Testis (tissue), 3 donors: ENCODE results near the gene E2F3. TPM values are rescaled to one million over a fixed set of nuclear protein-coding genes. Genes with fewer than 3 reads are reported as not detected.

ENCODE experiments used
- DNase-seq: peaks from one replicate; pipeline ENCODE4 v3.0.0-alpha.2; 2019
- H3K27ac ChIP-seq, 2 donors: fragments of 200-600 bp; sonication (generic); one replicate each; pipeline ENCODE4 v1.5.1; 2019
- H3K27me3 ChIP-seq: fragments of 200-600 bp; sonication (generic); one replicate; pipeline ENCODE4 v1.5.1; 2019
- H3K36me3 ChIP-seq: fragments of 200-600 bp; sonication (generic); one replicate; pipeline ENCODE4 v1.5.1; 2017; ENCODE audit warnings: low read depth; ENCODE audit errors: missing control alignments
- H3K4me1 ChIP-seq: fragments of 200-600 bp; sonication (generic); one replicate; pipeline ENCODE4 v1.5.1; 2019
- H3K4me3 ChIP-seq, 2 donors: fragments of 200-600 bp; sonication (generic); one replicate each; pipeline ENCODE4 v1.5.1; 2017 to 2019
- H3K9me3 ChIP-seq: fragments of 200-600 bp; sonication (generic); one replicate; pipeline ENCODE4 v1.5.1; 2017
- CTCF ChIP-seq, 3 experiments: fragments of 450-650 bp in 2 of 3; fragments of 200-600 bp in 1 of 3; sonication (generic) in 1 of 3; IDR thresholded peaks; one replicate each; pipeline ENCODE4 v1.5.1; 2016 to 2019; ENCODE audit warnings: antibody characterized with exemption in 3 of 3, mild to moderate bottlenecking in 2 of 3, moderate library complexity in 1 of 3
- POLR2A ChIP-seq: fragments of 450-650 bp; IDR thresholded peaks from one replicate; pipeline ENCODE4 v1.6.1; 2017; ENCODE audit warnings: antibody characterized with exemption, mild to moderate bottlenecking, moderate library complexity
- WGBS, 2 donors: methylation state at CpG; one replicate each; pipeline ENCODE4 v1.1.5; 2018; 5-methylcytosine and 5-hydroxymethylcytosine counted together
- intact Hi-C: fragments of 100-400 bp; cut with DNase I; formaldehyde crosslinking; loops from one replicate; pipeline ENCODE4 v1.15.1; 2023; ENCODE audit warnings: low total_unique reads
- polyA plus RNA-seq: library from polyadenylated mRNA; stranded (reverse); fragments of 350-450 nt; fragmentation: Illumina TruSeq; extraction: RNeasy Lipid Tissue Mini Kit (QIAGEN cat#74804); gene quantifications from one replicate; pipeline ENCODE4 v1.2.3, GENCODE V29; 2014; ENCODE audit warnings: low read depth, low replicate concordance; ENCODE audit not compliant: insufficient read depth
- total RNA-seq, 2 donors: library from RNA; depleted of rRNA; stranded (reverse); fragments of >200 nt; gene quantifications; one replicate each; pipeline ENCODE4 v1.2.3, GENCODE V29; 2016

Gene E2F3
- total and polyA plus RNA-seq, 3 donors from 2014 or later = 7.4 to 8.7 (median 8.0) TPM

- TF ChIP-seq CTCF (IDR thresholded peaks at IDR 0.05) (no peak), POLR2A (no peak)
- Histone ChIP-seq H3K27ac (no peak overlapping the region), H3K4me1 (no peaks in the 10 kb centered on the region), H3K27me3 (no peaks in the 10 kb centered on the region), H3K9me3 (no peaks in the 10 kb centered on the region), H3K4me3 (no peak overlapping the region), H3K36me3 (no peaks in the 10 kb centered on the region)
- 86 to 95% methylated on average over 4 of the region's 4 CpGs for WGBS, 2 donors
- intact Hi-C loops = no loop called here
- DNase-seq = no peak
These were observed 7.2 kb downstream of the E2F3 start for GRCh38 chr6:20408851-20409250.

GRCh38 chr6:20409427-20409971 is 7.8 kb downstream of the E2F3 start:
- no peak for DNase-seq
- H3K36me3 ChIP-seq = no peaks in the 10 kb centered on the region
- H3K4me3 ChIP-seq = no peak overlapping the region
- WGBS, 2 donors = 44 to 57% methylated on average over 6 of the region's 6 CpGs
- no peaks in the 10 kb centered on the region for H3K9me3 ChIP-seq
- TF ChIP-seq CTCF (IDR thresholded peaks at IDR 0.05) (no peak), POLR2A (no peak)
- H3K27me3 ChIP-seq = no peaks in the 10 kb centered on the region
- no peak overlapping the region for H3K27ac ChIP-seq
- H3K4me1 ChIP-seq = no peaks in the 10 kb centered on the region
- intact Hi-C loops = no loop called here

- WGBS, 2 donors = 80 to 83% methylated on average over 8 of the region's 8 CpGs
- no peaks in the 10 kb centered on the region for H3K27me3 ChIP-seq
- H3K27ac ChIP-seq = no peak overlapping the region
- no peaks in the 10 kb centered on the region for H3K36me3 ChIP-seq
- no peak for DNase-seq
- H3K9me3 ChIP-seq = no peaks in the 10 kb centered on the region
- no peaks in the 10 kb centered on the region for H3K4me1 ChIP-seq
- H3K4me3 ChIP-seq = no peak overlapping the region
- TF ChIP-seq CTCF (IDR thresholded peaks at IDR 0.05) (no peak), POLR2A (no peak)
- intact Hi-C loops = no loop called here
These were observed 9.9 kb downstream of the E2F3 start for GRCh38 chr6:20411544-20411943.

- no peaks in the 10 kb centered on the region for H3K27me3 ChIP-seq
- no peaks in the 10 kb centered on the region for H3K36me3 ChIP-seq
- no peaks in the 10 kb centered on the region for H3K4me1 ChIP-seq
- no peak for TF ChIP-seq CTCF (IDR thresholded peaks at IDR 0.05)
- no peak overlapping the region for H3K27ac ChIP-seq
- H3K9me3 ChIP-seq = no peaks in the 10 kb centered on the region
- no peak for DNase-seq
- intact Hi-C loops = no loop called here
- no peak overlapping the region for H3K4me3 ChIP-seq
- WGBS, 2 donors = 91 to 95% methylated on average over 12 of the region's 12 CpGs
These were observed 10.4 kb downstream of the E2F3 start for GRCh38 chr6:20411953-20412681.

GRCh38 chr6:20412682-20413073 is 11.0 kb downstream of the E2F3 start:
- Histone ChIP-seq H3K27ac (no peak overlapping the region), H3K4me1 (no peaks in the 10 kb centered on the region), H3K9me3 (no peaks in the 10 kb centered on the region), H3K27me3 (no peaks in the 10 kb centered on the region), H3K4me3 (no peak overlapping the region), H3K36me3 (no peaks in the 10 kb centered on the region)
- no peak for TF ChIP-seq POLR2A
- no peak for TF ChIP-seq CTCF (IDR thresholded peaks at IDR 0.05)
- intact Hi-C loops = no loop called here
- WGBS, 2 donors = 88 to 97% methylated on average over 5 of the region's 5 CpGs
- no peak for DNase-seq
